CD14-positive monocyte (primary cell): ENCODE results near the gene PVALEF. TPM values are rescaled to one million over a fixed set of nuclear protein-coding genes. Genes with fewer than 3 reads are reported as not detected.

ENCODE experiments used
- DNase-seq, 3 donors: peaks; one replicate each; pipeline ENCODE4 v3.0.0-alpha.2; 2011 to 2022
- H2AFZ ChIP-seq: 2 replicates; pipeline ENCODE4 v1.6.0; 2012; ENCODE audit warnings: mild to moderate bottlenecking, low read depth, low read length, inconsistent platforms; ENCODE audit not compliant: insufficient read depth, poor library complexity, severe bottlenecking
- H3K27ac ChIP-seq, 2 donors: 1 replicate in 1 of 2; 2 replicates in 1 of 2; pipeline ENCODE4 v1.5.1; 2012 to 2013; ENCODE audit warnings: low read length in 2 of 2, control low read depth in 1 of 2, inconsistent platforms in 1 of 2, low read depth in 1 of 2, mild to moderate bottlenecking in 1 of 2
- H3K27me3 ChIP-seq, 2 donors: one replicate each; pipeline versions ENCODE4 v1.6.0 to v1.6.1; 2011 to 2013; ENCODE audit warnings: low read length in 2 of 2; ENCODE audit not compliant: control insufficient read depth in 2 of 2, insufficient read depth in 2 of 2
- H3K36me3 ChIP-seq, 2 donors: replicated peaks in 1 of 2; 1 replicate in 1 of 2; 2 replicates in 1 of 2; pipeline versions ENCODE4 v1.5.1 to v1.6.1; 2012 to 2013; ENCODE audit warnings: low read length in 2 of 2, control low read depth in 1 of 2, inconsistent platforms in 1 of 2, mild to moderate bottlenecking in 1 of 2; ENCODE audit not compliant: insufficient read depth in 2 of 2, control insufficient read depth in 1 of 2
- H3K4me1 ChIP-seq, 2 donors: 1 replicate in 1 of 2; 2 replicates in 1 of 2; pipeline versions ENCODE4 v1.5.1 to v1.6.1; 2012 to 2013; ENCODE audit warnings: low read length in 2 of 2, control low read depth in 1 of 2, inconsistent platforms in 1 of 2, mild to moderate bottlenecking in 1 of 2, moderate library complexity in 1 of 2; ENCODE audit not compliant: insufficient read depth in 2 of 2, control insufficient read depth in 1 of 2
- H3K4me2 ChIP-seq: replicated peaks from 2 replicates; pipeline ENCODE3; 2012; ENCODE audit warnings: low read length, moderate library complexity, mild to moderate bottlenecking; ENCODE audit not compliant: poor library complexity, severe bottlenecking; ENCODE audit errors: extremely low read depth
- H3K4me3 ChIP-seq, 3 experiments: fragments of 200-600 bp in 1 of 3; sonication (generic) in 1 of 3; replicated peaks in 1 of 3; 1 replicate in 2 of 3; 2 replicates in 1 of 3; pipeline ENCODE4 v1.5.1; 2011 to 2013; ENCODE audit warnings: low read length in 3 of 3, mild to moderate bottlenecking in 3 of 3, control low read depth in 2 of 3, low read depth in 2 of 3, inconsistent platforms in 1 of 3, moderate library complexity in 1 of 3
- H3K79me2 ChIP-seq: 2 replicates; pipeline ENCODE4 v1.6.0; 2012; ENCODE audit warnings: mild to moderate bottlenecking, control low read depth, inconsistent platforms, low read length, moderate library complexity; ENCODE audit not compliant: insufficient read depth
- H3K9ac ChIP-seq: 2 replicates; pipeline ENCODE4 v1.6.0; 2017; ENCODE audit warnings: low read length, mild to moderate bottlenecking; ENCODE audit not compliant: insufficient read depth, poor library complexity, severe bottlenecking
- H3K9me3 ChIP-seq, 2 donors: replicated peaks in 1 of 2; 1 replicate in 1 of 2; 2 replicates in 1 of 2; pipeline versions ENCODE4 v1.5.1 to v1.6.1; 2012 to 2013; ENCODE audit warnings: low read length in 2 of 2, control low read depth in 1 of 2; ENCODE audit not compliant: control insufficient read depth in 1 of 2, insufficient read depth in 1 of 2
- H4K20me1 ChIP-seq: 2 replicates; pipeline ENCODE4 v1.6.0; 2012; ENCODE audit warnings: mild to moderate bottlenecking, low read length, control low read depth, moderate library complexity; ENCODE audit not compliant: insufficient read depth
- H3K27ac Mint-ChIP-seq, 7 donors: one replicate each; pipeline ENCODE4 v1.8.0; 2020; ENCODE audit warnings: mild to moderate bottlenecking in 7 of 7, mixed read lengths in 7 of 7, moderate library complexity in 6 of 7, inconsistent platforms in 2 of 7
- H3K27me3 Mint-ChIP-seq, 3 donors: one replicate each; pipeline ENCODE4 v1.8.0; 2021 to 2022; ENCODE audit warnings: low read depth in 3 of 3, mild to moderate bottlenecking in 3 of 3, mixed read lengths in 3 of 3, moderate library complexity in 3 of 3, inconsistent platforms in 1 of 3
- H3K36me3 Mint-ChIP-seq, 2 donors: one replicate each; pipeline ENCODE4 v1.8.0; 2020; ENCODE audit warnings: mixed read lengths in 2 of 2, inconsistent platforms in 1 of 2, mild to moderate bottlenecking in 1 of 2
- H3K4me1 Mint-ChIP-seq: one replicate; pipeline ENCODE4 v1.8.0; 2020; ENCODE audit warnings: mild to moderate bottlenecking, mixed read lengths
- H3K4me3 Mint-ChIP-seq, 2 donors: one replicate each; pipeline ENCODE4 v1.8.0; 2020; ENCODE audit warnings: mild to moderate bottlenecking in 2 of 2, mixed read lengths in 2 of 2, moderate library complexity in 1 of 2
- H3K9me3 Mint-ChIP-seq, 7 donors: one replicate each; pipeline ENCODE4 v1.8.0; 2020 to 2022; ENCODE audit warnings: mixed read lengths in 7 of 7, mild to moderate bottlenecking in 6 of 7, moderate library complexity in 6 of 7, inconsistent platforms in 2 of 7
- CTCF ChIP-seq: fragments of 200-600 bp; IDR thresholded peaks from one replicate; pipeline ENCODE4 v1.8.0; 2022; ENCODE audit warnings: antibody characterized with exemption, mild to moderate bottlenecking
- WGBS: methylation state at CpG from one replicate; pipeline ENCODE4 v1.1.5; 2013; ENCODE audit warnings: missing lambda C conversion rate; ENCODE audit not compliant: insufficient coverage; 5-methylcytosine and 5-hydroxymethylcytosine counted together
- intact Hi-C, 2 donors: fragments of 100-400 bp; cut with micrococcal nuclease; formaldehyde crosslinking; loops; one replicate each; pipeline versions ENCODE4 v1.15.0 to v1.15.1; 2023
- polyA plus RNA-seq, 3 donors: library from polyadenylated mRNA; depleted of rRNA in 1 of 3; unstranded in 2 of 3; stranded (reverse) in 1 of 3; fragments of 300-500 nt in 2 of 3; fragments of >200 nt in 1 of 3; fragmentation: Illumina TruSeq in 2 of 3; gene quantifications; 1 replicate in 2 of 3; 2 replicates in 1 of 3; pipeline ENCODE4 v1.2.3, GENCODE V29; 2012 to 2021

Gene PVALEF
- polyA plus RNA-seq, 3 donors = not detected

DNA sequence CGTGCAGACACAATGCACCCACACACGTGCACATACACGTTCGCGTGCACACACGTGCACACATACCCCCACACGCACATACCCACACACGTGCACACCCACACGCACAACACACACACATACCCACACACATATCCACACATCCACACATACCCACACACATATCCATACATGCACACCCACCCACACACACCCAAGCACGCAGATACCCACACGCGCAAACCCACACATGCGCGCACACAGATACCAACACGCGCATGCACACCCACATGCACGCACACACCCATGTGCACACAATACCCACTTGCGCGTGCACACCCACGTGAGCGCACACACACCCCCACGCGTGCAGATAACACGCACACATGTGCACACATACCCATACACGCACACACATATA is 26.8 kb upstream of the PVALEF start:
- Mint-ChIP-seq H3K27me3 (peaks cover 2 to 4% (median 2%) of the 10 kb centered on the region in 3 donors), H3K4me3 (no peak overlapping the region), H3K9me3 (peaks cover 0 to 3% (median 2%) of the 10 kb centered on the region in 7 donors), H3K27ac (no peak overlapping the region), H3K36me3 (peaks cover 0 to 7% of the 10 kb centered on the region in 2 donors), H3K4me1 (peaks cover 11% of the 10 kb centered on the region)
- TF ChIP-seq CTCF = no peak
- whole genome bisulfite sequencing = 94% methylated on average over 25 of the region's 25 CpGs
- Histone ChIP-seq H4K20me1 (peaks cover 85% of the 10 kb centered on the region), H2AFZ (no peak overlapping the region), H3K4me2 (no peak overlapping the region), H3K4me3 (no peak overlapping the region), H3K27ac (no peak overlapping the region), H3K79me2 (no peaks in the 10 kb centered on the region), H3K36me3 (no peaks in the 10 kb centered on the region), H3K9ac (no peak overlapping the region), H3K4me1 (peaks cover 12 to 22% of the 10 kb centered on the region in 2 donors), H3K9me3 (no peaks in the 10 kb centered on the region), H3K27me3 (no peaks in the 10 kb centered on the region)
- no peak for DNase-seq
- intact Hi-C loops = no loop called here

DNA sequence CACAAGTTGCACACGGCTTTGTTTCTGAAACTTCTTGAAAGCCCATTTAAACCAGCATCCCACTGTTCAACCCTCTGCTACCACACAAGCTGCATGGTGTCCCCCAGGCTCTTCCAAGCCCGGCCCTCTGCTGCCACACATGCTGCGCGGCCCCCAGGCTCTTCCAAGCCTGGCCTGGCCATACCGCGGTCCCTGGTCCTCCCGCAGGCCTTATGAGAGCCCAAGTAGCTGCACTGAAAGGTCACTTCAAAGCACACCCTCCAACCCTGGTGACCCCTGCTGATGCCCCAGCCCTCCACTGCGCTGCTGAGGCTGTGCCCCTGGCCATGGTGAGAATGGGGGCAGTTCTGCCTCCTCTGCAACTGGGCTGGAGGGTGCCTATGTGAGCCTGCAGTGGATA is 25.9 kb upstream of the PVALEF start:
- Histone ChIP-seq H3K4me2 (no peak overlapping the region), H3K9me3 (no peaks in the 10 kb centered on the region), H2AFZ (no peak overlapping the region), H3K4me3 (no peak overlapping the region), H3K27me3 (no peaks in the 10 kb centered on the region), H3K27ac (no peak overlapping the region), H4K20me1 (peaks cover 78% of the 10 kb centered on the region), H3K9ac (no peak overlapping the region), H3K4me1 (peaks cover 12 to 22% of the 10 kb centered on the region in 2 donors), H3K79me2 (no peaks in the 10 kb centered on the region), H3K36me3 (no peaks in the 10 kb centered on the region)
- Mint-ChIP-seq H3K4me1 (peaks cover 11% of the 10 kb centered on the region), H3K27me3 (peaks cover 2 to 3% (median 2%) of the 10 kb centered on the region in 3 donors), H3K9me3 (peaks cover 0 to 3% (median 2%) of the 10 kb centered on the region in 7 donors), H3K27ac (peak overlapping the region in 1 of 7 donors; percentile 25), H3K36me3 (peaks cover 3 to 4% of the 10 kb centered on the region in 2 donors), H3K4me3 (no peak overlapping the region)
- no peak for TF ChIP-seq CTCF
- no peak for DNase-seq
- intact Hi-C loops = no loop called here
- WGBS = 85% methylated on average over 7 of the region's 8 CpGs
